HAP-1 (cell line): ENCODE results near the gene RNF150.

Experiments used
- DNase-seq, 2 experiments: peaks; one replicate each; pipeline ENCODE4 v3.0.0-alpha.2; 2016 to 2020; ENCODE audit warnings: low spot score in 2 of 2
- H3K27me3 ChIP-seq: fragments of 250-450 bp; sonication (Bioruptor Pico); 2 replicates; pipeline ENCODE4 v1.5.1; 2020; ENCODE audit warnings: low read depth, mild to moderate bottlenecking, moderate library complexity
- H3K36me3 ChIP-seq: fragments of 250-450 bp; sonication (Bioruptor Pico); replicated peaks from 2 replicates; pipeline ENCODE4 v1.5.1; 2020; ENCODE audit warnings: mild to moderate bottlenecking
- H3K4me1 ChIP-seq: fragments of 250-450 bp; sonication (Bioruptor Pico); 2 replicates; pipeline ENCODE4 v1.5.1; 2020; ENCODE audit warnings: mild to moderate bottlenecking
- H3K4me3 ChIP-seq: fragments of 250-450 bp; sonication (Bioruptor Pico); 2 replicates; pipeline ENCODE4 v1.5.1; 2020; ENCODE audit warnings: mild to moderate bottlenecking, moderate library complexity
- H3K9me3 ChIP-seq: fragments of 250-450 bp; sonication (Bioruptor Pico); 2 replicates; pipeline ENCODE4 v1.5.1; 2020; ENCODE audit warnings: mild to moderate bottlenecking, moderate library complexity
- in situ Hi-C: fragments of 300-500 bp; cut with MboI; formaldehyde crosslinking; loops from 3 replicates; pipeline ENCODE4 v1.14.3; 2020; ENCODE audit warnings: low sequenced_read_pairs, inconsistent platforms, mixed read lengths

The RNF150 gene

GRCh38 chr4:141144207-141144606, 10.9 kb upstream of the RNF150 start:
- Histone ChIP-seq H3K27me3 (no peaks in the 10 kb centered on the region), H3K9me3 (no peaks in the 10 kb centered on the region), H3K4me3 (no peak overlapping the region), H3K36me3 (no peaks in the 10 kb centered on the region), H3K4me1 (no peaks in the 10 kb centered on the region)
- in situ Hi-C loops = no loop called here
- DNase-seq = no peak

- Histone ChIP-seq H3K27me3 (peaks cover under 1% of the 10 kb centered on the region; the same call in 1 of the 2 replicates), H3K9me3 (no peaks in the 10 kb centered on the region), H3K4me3 (no peak overlapping the region), H3K4me1 (no peaks in the 10 kb centered on the region), H3K36me3 (no peaks in the 10 kb centered on the region)
- in situ Hi-C loops = no loop called here
- DNase-seq = no peak
Measured at GRCh38 chr4:141142423-141142822, 9.2 kb upstream of the RNF150 start.

GRCh38 chr4:141140391-141141200, 7.3 kb upstream of the RNF150 start:
- Histone ChIP-seq H3K9me3 (no peaks in the 10 kb centered on the region), H3K4me3 (no peak overlapping the region), H3K4me1 (no peaks in the 10 kb centered on the region), H3K27me3 (peaks cover 10% of the 10 kb centered on the region), H3K36me3 (no peaks in the 10 kb centered on the region)
- in situ Hi-C loops = no loop called here
- no peak for DNase-seq

GRCh38 chr4:141133999-141134995, 1.0 kb upstream of the RNF150 start:
- Histone ChIP-seq H3K4me1 (peaks cover 13% of the 10 kb centered on the region), H3K36me3 (no peaks in the 10 kb centered on the region), H3K4me3 (no peak overlapping the region), H3K9me3 (no peaks in the 10 kb centered on the region), H3K27me3 (peaks cover 19% of the 10 kb centered on the region)
- in situ Hi-C loops = loop anchor here (5.0 kb wide), 1 partner anchor 272 kb away; no protein-coding TSS in a partner anchor
- DNase-seq = no peak

GRCh38 chr4:141132709-141133145, 542 bp downstream of the RNF150 start:
- Histone ChIP-seq H3K4me1 (peaks cover 13% of the 10 kb centered on the region), H3K36me3 (no peaks in the 10 kb centered on the region), H3K9me3 (no peaks in the 10 kb centered on the region), H3K27me3 (peaks cover 19% of the 10 kb centered on the region), H3K4me3 (peak overlapping the region; percentile 76)
- in situ Hi-C loops = loop anchor here (5.0 kb wide), 1 partner anchor 270 kb away; no protein-coding TSS in a partner anchor
- DNase-seq = peak; percentile 30 to 71

- in situ Hi-C loops = loop anchor here (5.0 kb wide), 1 partner anchor 270 kb away; no protein-coding TSS in a partner anchor
- peak; percentile 23 to 52 for DNase-seq
- Histone ChIP-seq H3K4me3 (peak overlapping the region; percentile 76), H3K4me1 (peaks cover 13% of the 10 kb centered on the region), H3K36me3 (no peaks in the 10 kb centered on the region), H3K27me3 (peaks cover 16% of the 10 kb centered on the region), H3K9me3 (no peaks in the 10 kb centered on the region)
Measured at GRCh38 chr4:141132072-141132708, 1.1 kb downstream of the RNF150 start.

GRCh38 chr4:141131723-141132071, 1.6 kb downstream of the RNF150 start:
- H3K36me3 ChIP-seq = no peaks in the 10 kb centered on the region
- peaks cover 13% of the 10 kb centered on the region for H3K4me1 ChIP-seq
- H3K27me3 ChIP-seq = peaks cover 14% of the 10 kb centered on the region
- peak overlapping the region; percentile 76 for H3K4me3 ChIP-seq
- in situ Hi-C loops = loop anchor here (5.0 kb wide), 1 partner anchor 269 kb away; no protein-coding TSS in a partner anchor
- no peaks in the 10 kb centered on the region for H3K9me3 ChIP-seq
- DNase-seq = no peak

- peaks cover 13% of the 10 kb centered on the region for H3K4me1 ChIP-seq
- no peaks in the 10 kb centered on the region for H3K9me3 ChIP-seq
- no peaks in the 10 kb centered on the region for H3K36me3 ChIP-seq
- peak overlapping the region; percentile 76 for H3K4me3 ChIP-seq
- in situ Hi-C loops = loop anchor here (5.0 kb wide), 1 partner anchor 269 kb away; no protein-coding TSS in a partner anchor
- peak in 1 of 2 experiments; percentile 14 for DNase-seq
- peaks cover 14% of the 10 kb centered on the region for H3K27me3 ChIP-seq
Measured at GRCh38 chr4:141130947-141131605, 2.2 kb downstream of the RNF150 start.

- H3K27me3 ChIP-seq = no peaks in the 10 kb centered on the region
- H3K9me3 ChIP-seq = no peaks in the 10 kb centered on the region
- peaks cover 11% of the 10 kb centered on the region for H3K4me1 ChIP-seq
- no peak for DNase-seq
- no peaks in the 10 kb centered on the region for H3K36me3 ChIP-seq
- H3K4me3 ChIP-seq = no peak overlapping the region
- in situ Hi-C loops = no loop called here
Measured at GRCh38 chr4:141127884-141128283, 5.4 kb downstream of the RNF150 start.

GRCh38 chr4:141126769-141127168, 6.5 kb downstream of the RNF150 start:
- in situ Hi-C loops = no loop called here
- no peak overlapping the region for H3K4me3 ChIP-seq
- H3K36me3 ChIP-seq = no peaks in the 10 kb centered on the region
- peaks cover 11% of the 10 kb centered on the region for H3K4me1 ChIP-seq
- no peak for DNase-seq
- no peaks in the 10 kb centered on the region for H3K9me3 ChIP-seq
- no peaks in the 10 kb centered on the region for H3K27me3 ChIP-seq

- H3K27me3 ChIP-seq = no peaks in the 10 kb centered on the region
- in situ Hi-C loops = no loop called here
- H3K4me3 ChIP-seq = no peak overlapping the region
- DNase-seq = no peak
- no peaks in the 10 kb centered on the region for H3K4me1 ChIP-seq
- H3K36me3 ChIP-seq = no peaks in the 10 kb centered on the region
- no peaks in the 10 kb centered on the region for H3K9me3 ChIP-seq
Measured at GRCh38 chr4:141124224-141124623, 9.0 kb downstream of the RNF150 start.

GRCh38 chr4:141121768-141122454, 11.4 kb downstream of the RNF150 start:
- Histone ChIP-seq H3K4me1 (no peaks in the 10 kb centered on the region), H3K36me3 (no peaks in the 10 kb centered on the region), H3K4me3 (no peak overlapping the region), H3K27me3 (no peaks in the 10 kb centered on the region), H3K9me3 (no peaks in the 10 kb centered on the region)
- no peak for DNase-seq
- in situ Hi-C loops = no loop called here
